HG02973 (cell line): ENCODE data around the gene EP400.

Experiments used
- ATAC-seq: cut with Tn5 transposase; IDR thresholded peaks from one replicate; pipeline ENCODE4 v1.9.1; 2021; ENCODE audit warnings: moderate library complexity; ENCODE audit not compliant: unreplicated experiment

EP400 gene

GRCh38 chr12:131923260-131923659 is 26.5 kb upstream of the EP400 start:
- peak; percentile 76 for ATAC-seq

GRCh38 chr12:131927110-131928079 is 22.3 kb upstream of the EP400 start:
- ATAC-seq = no peak

GRCh38 chr12:131928080-131928710 is 21.5 kb upstream of the EP400 start:
- no peak for ATAC-seq

- ATAC-seq = peak; percentile 59
Measured at GRCh38 chr12:131928711-131929580, 20.8 kb upstream of the EP400 start, which contains the start of gene PUS1. TSS of gene PUS1 (plus strand) at chr12:131929276. CDS start at chr12:131929723, 447 bp downstream.

GRCh38 chr12:131929581-131930456 is 19.9 kb upstream of the EP400 start:
- no peak for ATAC-seq

- no peak for ATAC-seq
Measured at GRCh38 chr12:131930510-131930909, 19.2 kb upstream of the EP400 start.

GRCh38 chr12:131933387-131933786 is 16.4 kb upstream of the EP400 start:
- ATAC-seq = no peak

GRCh38 chr12:131934535-131934934 is 15.2 kb upstream of the EP400 start:
- ATAC-seq = no peak

- no peak for ATAC-seq
Measured at GRCh38 chr12:131938082-131938481, 11.7 kb upstream of the EP400 start.

- ATAC-seq = no peak
Measured at GRCh38 chr12:131939007-131939406, 10.7 kb upstream of the EP400 start.

GRCh38 chr12:131940141-131940547 is 9.6 kb upstream of the EP400 start:
- ATAC-seq = no peak

- ATAC-seq = no peak
Measured at GRCh38 chr12:131941116-131941986, 8.4 kb upstream of the EP400 start.

GRCh38 chr12:131941987-131942341 is 7.8 kb upstream of the EP400 start:
- no peak for ATAC-seq

GRCh38 chr12:131942671-131943070 is 7.1 kb upstream of the EP400 start:
- ATAC-seq = no peak

GRCh38 chr12:131943389-131943788 is 6.4 kb upstream of the EP400 start:
- no peak for ATAC-seq

- ATAC-seq = no peak
Measured at GRCh38 chr12:131943876-131944275, 5.9 kb upstream of the EP400 start.

- no peak for ATAC-seq
Measured at GRCh38 chr12:131944601-131945251, 5.0 kb upstream of the EP400 start.

GRCh38 chr12:131946757-131947156 is 3.0 kb upstream of the EP400 start:
- no peak for ATAC-seq
